Naive thymus-derived CD4-positive, alpha-beta T cell (primary cell): Measurements from ENCODE around the gene SLC25A41. TPM values are rescaled to one million over a fixed set of nuclear protein-coding genes. Genes with fewer than 3 reads are reported as not detected.
"Not testable (repeated sequence)": the region's sequence is repeated elsewhere in the genome, so short reads cannot be mapped to it uniquely, and the experiment has no call there.

Experiments used
- ATAC-seq: fragments of 150-1000 bp; cut with Tn5 transposase; 2 replicates; pipeline ENCODE4 v1.10.0; 2021; ENCODE audit warnings: mild to moderate bottlenecking, moderate library complexity
- CTCF ChIA-PET: fragments of 350-600 bp; sonication (Branson Sonifier 250); formaldehyde crosslinking; loops from one replicate; lab custom pipeline; 2021; ENCODE audit warnings: antibody characterized with exemption; lab: Charles Lee
- POLR2A ChIA-PET: fragments of 350-600 bp; sonication (Branson Sonifier 250); formaldehyde crosslinking; loops from one replicate; lab custom pipeline; 2021; ENCODE audit warnings: antibody characterized with exemption, inconsistent platforms; lab: Charles Lee
- DNase-seq, 9 donors: peaks; one replicate each; pipeline versions ENCODE4 v3.0.0 to v3.0.0-alpha.2; 2020 to 2022; ENCODE audit warnings: mixed read lengths in 1 of 9
- H3K27ac ChIP-seq: one replicate; pipeline ENCODE4 v1.7.0; 2013; ENCODE audit warnings: mild to moderate bottlenecking, low read depth, low read length, moderate library complexity
- H3K27me3 ChIP-seq, 2 donors: one replicate each; pipeline ENCODE4 v1.7.0; 2013; ENCODE audit warnings: low read length in 2 of 2, mild to moderate bottlenecking in 2 of 2, moderate library complexity in 2 of 2; ENCODE audit not compliant: control insufficient read depth in 2 of 2, insufficient read depth in 2 of 2
- H3K36me3 ChIP-seq, 3 experiments: 1 replicate in 2 of 3; 2 replicates in 1 of 3; pipeline ENCODE4 v1.7.0; 2013; ENCODE audit warnings: low read length in 3 of 3, mild to moderate bottlenecking in 3 of 3, moderate library complexity in 1 of 3; ENCODE audit not compliant: insufficient read depth in 3 of 3, control insufficient read depth in 2 of 3
- H3K4me1 ChIP-seq, 2 donors: one replicate each; pipeline ENCODE4 v1.7.0; 2013; ENCODE audit warnings: low read length in 2 of 2, mild to moderate bottlenecking in 2 of 2, moderate library complexity in 1 of 2; ENCODE audit not compliant: control insufficient read depth in 2 of 2, insufficient read depth in 2 of 2
- H3K4me3 ChIP-seq: 2 replicates; pipeline ENCODE4 v1.7.0; 2013; ENCODE audit warnings: mild to moderate bottlenecking, low read length
- H3K9me3 ChIP-seq, 3 experiments: 1 replicate in 2 of 3; 2 replicates in 1 of 3; pipeline ENCODE4 v1.7.0; 2013; ENCODE audit warnings: low read length in 3 of 3; ENCODE audit not compliant: control insufficient read depth in 2 of 3
- H3K27ac Mint-ChIP-seq, 9 donors: one replicate each; pipeline ENCODE4 v1.8.0; 2020 to 2022; ENCODE audit warnings: mixed read lengths in 9 of 9, mild to moderate bottlenecking in 8 of 9, moderate library complexity in 5 of 9, inconsistent platforms in 2 of 9
- H3K27me3 Mint-ChIP-seq, 5 donors: one replicate each; pipeline ENCODE4 v1.8.0; 2021 to 2022; ENCODE audit warnings: mixed read lengths in 5 of 5, mild to moderate bottlenecking in 1 of 5
- H3K36me3 Mint-ChIP-seq, 5 donors: one replicate each; pipeline ENCODE4 v1.8.0; 2020 to 2022; ENCODE audit warnings: mixed read lengths in 5 of 5, mild to moderate bottlenecking in 3 of 5, inconsistent platforms in 1 of 5
- H3K4me1 Mint-ChIP-seq, 7 donors: one replicate each; pipeline ENCODE4 v1.8.0; 2020 to 2022; ENCODE audit warnings: mixed read lengths in 7 of 7, mild to moderate bottlenecking in 3 of 7, inconsistent platforms in 1 of 7
- H3K4me3 Mint-ChIP-seq, 10 donors: one replicate each; pipeline ENCODE4 v1.8.0; 2020 to 2022; ENCODE audit warnings: mild to moderate bottlenecking in 10 of 10, mixed read lengths in 10 of 10, moderate library complexity in 6 of 10, inconsistent platforms in 2 of 10
- H3K9me3 Mint-ChIP-seq, 11 donors: one replicate each; pipeline ENCODE4 v1.8.0; 2020 to 2022; ENCODE audit warnings: mixed read lengths in 11 of 11, mild to moderate bottlenecking in 4 of 11, inconsistent platforms in 1 of 11, moderate library complexity in 1 of 11
- intact Hi-C, 2 donors: fragments of 100-400 bp; cut with micrococcal nuclease; formaldehyde crosslinking; loops; one replicate each; pipeline ENCODE4 v1.15.1; 2023
- polyA plus RNA-seq, 2 donors: library from polyadenylated mRNA; unstranded; fragments of 300-500 nt; fragmentation: Illumina TruSeq; gene quantifications; one replicate each; pipeline ENCODE4 v1.2.3, GENCODE V29; 2021
- total RNA-seq, 6 experiments: library from RNA in 5 of 6; stranded (reverse) in 5 of 6; gene quantifications; 1 replicate in 5 of 6; 2 replicates in 1 of 6; pipeline ENCODE4 v1.2.3 and lab custom pipeline; 2021 to 2026

The SLC25A41 gene
- total and polyA plus RNA-seq, 7 experiments from 2014 or later: 0.32 TPM; not detected in 6

DNA sequence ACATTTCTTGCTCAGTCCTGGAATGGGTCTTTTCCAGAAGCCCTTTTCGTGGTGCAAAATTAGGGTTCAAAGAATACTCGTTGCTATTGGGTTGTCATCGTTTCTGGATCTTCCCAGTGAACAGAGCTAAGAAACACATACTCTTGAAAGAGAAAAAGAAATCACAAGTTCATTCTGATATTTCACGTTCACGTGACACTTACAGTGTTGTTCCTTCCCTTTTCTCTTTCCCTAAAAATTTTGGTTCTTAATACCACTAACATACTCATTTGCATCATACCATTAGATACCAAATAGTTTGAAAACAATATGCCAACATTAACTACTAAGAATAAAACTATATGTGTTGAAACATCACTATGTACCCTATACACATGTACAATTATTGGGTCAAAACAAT lies 27.2 kb downstream of the SLC25A41 start:
- H3K27me3 Mint-ChIP-seq: no peaks in the 10 kb centered on the region
- H3K4me3 Mint-ChIP-seq: no peak overlapping the region
- Histone ChIP-seq H3K27me3 (no peaks in the 10 kb centered on the region), H3K4me3 (no peak overlapping the region), H3K27ac (no peak overlapping the region), H3K36me3 (no peaks in the 10 kb centered on the region), H3K4me1 (no peaks in the 10 kb centered on the region), H3K9me3 (no peaks in the 10 kb centered on the region)
- no peak overlapping the region for H3K27ac Mint-ChIP-seq
- peaks cover 0 to 1% (median 0%) of the 10 kb centered on the region in 11 donors for H3K9me3 Mint-ChIP-seq
- CTCF ChIA-PET: no interaction called here
- ATAC-seq: no peak
- no peaks in the 10 kb centered on the region for H3K36me3 Mint-ChIP-seq
- DNase-seq: no peak
- POLR2A ChIA-PET: interaction anchor here (0.6 kb wide), 1 partner anchor 76 kb away, joined by 3 read pairs; no protein-coding TSS in a partner anchor
- intact Hi-C loops: no loop called here
- H3K4me1 Mint-ChIP-seq: no peaks in the 10 kb centered on the region

DNA sequence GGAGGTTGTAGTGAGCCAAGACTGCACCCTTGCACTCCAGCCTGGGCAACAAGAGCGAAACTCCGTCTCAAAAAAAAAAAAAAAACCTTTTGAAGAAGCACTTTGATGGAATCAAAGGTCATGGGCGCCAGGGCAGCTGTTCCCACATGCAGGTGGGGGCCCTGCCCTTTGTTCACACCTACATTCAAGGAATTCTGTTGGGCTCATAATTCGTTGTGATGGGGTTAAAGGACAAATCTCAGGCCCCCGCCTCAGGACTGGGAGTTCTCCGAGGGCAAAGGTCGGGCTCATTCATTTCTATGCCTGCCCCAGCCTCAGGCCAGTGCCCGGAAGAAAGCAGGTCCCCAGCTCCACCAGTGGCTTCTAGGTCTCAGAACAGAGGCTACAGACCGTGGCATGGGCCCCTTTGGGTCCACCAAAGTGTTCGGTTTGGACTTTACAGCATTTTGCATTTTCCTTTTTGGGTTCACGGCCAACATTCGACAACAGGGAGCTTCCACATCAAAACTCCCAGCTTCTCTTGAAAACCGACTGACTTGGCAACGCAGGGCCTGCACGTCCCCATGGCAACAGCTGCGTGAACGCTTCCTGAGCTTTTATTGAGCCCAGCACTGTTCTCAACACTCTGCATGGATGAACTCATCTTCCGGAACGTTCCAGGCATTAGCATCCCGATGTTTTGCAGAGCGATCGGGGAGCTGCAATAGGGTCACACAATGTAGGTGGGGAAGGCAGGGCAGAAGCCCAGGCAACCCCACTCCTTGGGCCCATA lies 30.5 kb downstream of the SLC25A41 start:
- Mint-ChIP-seq H3K4me1 (no peaks in the 10 kb centered on the region), H3K4me3 (no peak overlapping the region), H3K27me3 (no peaks in the 10 kb centered on the region), H3K36me3 (no peaks in the 10 kb centered on the region), H3K27ac (no peak overlapping the region), H3K9me3 (peaks cover 0 to 1% (median 0%) of the 10 kb centered on the region in 11 donors)
- H3K36me3 ChIP-seq: no peaks in the 10 kb centered on the region
- H3K27me3 ChIP-seq: no peaks in the 10 kb centered on the region
- POLR2A ChIA-PET: no interaction called here
- no peaks in the 10 kb centered on the region for H3K4me1 ChIP-seq
- H3K9me3 ChIP-seq: no peaks in the 10 kb centered on the region
- no peak overlapping the region for H3K4me3 ChIP-seq
- H3K27ac ChIP-seq: no peak overlapping the region
- CTCF ChIA-PET: no interaction called here
- DNase-seq (no peak), ATAC-seq (no peak)
- intact Hi-C loops: no loop called here

DNA sequence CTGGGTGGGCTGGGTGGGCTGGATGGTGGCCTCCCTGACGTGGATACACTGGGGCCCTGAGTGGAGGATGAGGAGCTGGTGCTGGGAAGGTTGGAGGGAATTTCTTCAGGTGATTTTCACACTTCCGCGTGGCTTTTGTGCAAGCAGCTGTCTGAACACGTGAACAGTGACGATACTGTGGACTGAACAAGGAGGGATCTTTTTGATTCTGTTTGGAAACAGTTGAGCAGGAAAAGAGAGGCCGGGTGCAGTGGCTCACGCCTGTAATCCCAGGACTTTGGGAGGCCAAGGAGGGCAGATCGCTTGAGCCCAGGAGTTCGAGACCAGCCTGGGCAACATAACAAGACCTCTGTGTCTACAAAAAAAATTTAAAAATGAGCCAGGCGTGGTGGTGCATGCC lies 31.5 kb downstream of the SLC25A41 start:
- intact Hi-C loops: no loop called here
- ATAC-seq (no peak), DNase-seq (no peak)
- Mint-ChIP-seq H3K27me3 (no peaks in the 10 kb centered on the region), H3K4me3 (no peak overlapping the region), H3K27ac (peak overlapping the region in 1 of 9 donors; percentile 15), H3K4me1 (no peaks in the 10 kb centered on the region), H3K9me3 (peaks cover 0 to 1% (median 0%) of the 10 kb centered on the region in 11 donors), H3K36me3 (no peaks in the 10 kb centered on the region)
- no peak overlapping the region for H3K4me3 ChIP-seq
- H3K27me3 ChIP-seq: no peaks in the 10 kb centered on the region
- ChIA-PET POLR2A (no interaction called here), CTCF (no interaction called here)
- H3K36me3 ChIP-seq: no peaks in the 10 kb centered on the region
- no peak overlapping the region for H3K27ac ChIP-seq
- no peaks in the 10 kb centered on the region for H3K4me1 ChIP-seq
- H3K9me3 ChIP-seq: no peaks in the 10 kb centered on the region

DNA sequence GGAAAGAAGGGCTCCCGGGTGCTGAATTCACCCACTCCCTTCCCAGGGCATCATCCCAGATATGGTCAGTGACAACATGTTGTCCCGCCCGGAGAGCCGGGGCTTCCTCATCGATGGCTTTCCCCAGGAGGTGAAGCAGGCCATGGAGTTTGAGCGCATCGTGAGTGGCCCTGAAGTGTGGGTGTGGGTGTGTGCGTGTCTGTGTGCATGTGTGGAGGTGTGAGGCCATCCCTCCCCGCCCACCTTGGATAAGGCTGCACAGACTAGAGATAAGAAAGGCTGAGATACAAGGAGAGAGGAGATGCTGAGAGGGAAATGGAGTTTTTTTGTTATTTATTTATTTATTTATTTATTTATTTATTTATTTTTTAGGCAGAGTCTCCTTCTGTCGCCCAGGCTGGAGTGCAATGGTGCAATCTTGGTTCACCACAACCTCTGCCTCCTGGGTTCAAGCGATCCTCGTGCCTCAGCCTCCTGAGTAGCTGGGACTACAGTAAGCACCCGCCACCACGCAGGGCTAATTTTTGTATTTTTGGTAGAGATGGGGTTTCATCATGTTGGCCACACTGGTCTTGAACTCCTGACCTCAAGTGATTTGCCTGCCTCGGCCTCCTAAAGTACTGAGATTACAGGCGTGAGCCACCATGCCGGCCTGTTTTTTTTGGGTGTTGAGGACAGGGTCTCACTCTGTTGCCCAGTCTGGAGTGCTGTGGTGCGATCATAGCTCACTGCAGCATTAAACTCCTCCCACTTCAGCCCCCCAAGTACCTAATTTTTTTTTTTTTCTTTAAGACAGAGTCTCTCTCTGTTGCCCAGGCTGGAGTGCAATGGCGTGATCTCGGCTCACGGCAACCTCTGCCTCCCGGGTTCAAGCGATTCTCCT lies 33.3 kb downstream of the SLC25A41 start:
- H3K27ac Mint-ChIP-seq: peak overlapping the region in 1 of 9 donors; percentile 28

DNA sequence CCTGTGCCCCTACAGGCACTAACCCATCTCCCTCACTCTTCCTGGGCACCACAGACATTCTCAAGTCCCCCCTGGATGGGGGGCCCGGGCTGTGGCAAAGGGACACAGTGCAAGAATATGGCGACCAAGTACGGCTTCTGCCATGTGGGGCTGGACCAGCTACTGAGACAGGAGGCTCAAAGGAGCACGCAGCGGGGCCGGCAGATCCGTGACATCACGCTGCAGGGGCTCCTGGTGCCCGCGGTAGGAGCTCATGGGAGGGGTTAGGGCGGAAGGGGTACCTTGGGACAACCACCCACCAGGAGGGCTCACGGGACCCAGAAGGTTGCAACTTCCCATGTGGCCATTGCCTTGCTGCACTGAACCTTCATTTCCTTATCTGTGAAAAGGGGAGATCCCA lies 37.3 kb downstream of the SLC25A41 start:
- Mint-ChIP-seq H3K36me3 (peaks cover 0 to 4% (median 0%) of the 10 kb centered on the region in 5 donors), H3K4me1 (peaks cover 15 to 22% (median 21%) of the 10 kb centered on the region in 7 donors), H3K9me3 (no peaks in the 10 kb centered on the region), H3K27me3 (no peaks in the 10 kb centered on the region), H3K4me3 (no peak overlapping the region), H3K27ac (no peak overlapping the region)
- intact Hi-C loops: no loop called here
- Histone ChIP-seq H3K4me1 (peaks cover 8 to 12% of the 10 kb centered on the region in 2 donors), H3K27ac (no peak overlapping the region), H3K9me3 (no peaks in the 10 kb centered on the region), H3K36me3 (peaks cover 0 to 16% (median 0%) of the 10 kb centered on the region in 3 experiments), H3K27me3 (no peaks in the 10 kb centered on the region), H3K4me3 (no peak overlapping the region)
- ChIA-PET CTCF (no interaction called here), POLR2A (no interaction called here)
- ATAC-seq (no peak), DNase-seq (no peak)

More for the DNA sequence above, 33.3 kb downstream of the SLC25A41 start:
- H3K27me3 ChIP-seq, H3K9me3 ChIP-seq, ATAC-seq, POLR2A ChIA-PET, H3K36me3 ChIP-seq, H3K9me3 Mint-ChIP-seq, H3K27me3 Mint-ChIP-seq, H3K36me3 Mint-ChIP-seq, H3K4me3 ChIP-seq, H3K4me1 Mint-ChIP-seq, intact Hi-C loops, H3K4me3 Mint-ChIP-seq, CTCF ChIA-PET, H3K4me1 ChIP-seq, H3K27ac ChIP-seq, DNase-seq: not testable (repeated sequence)

DNA sequence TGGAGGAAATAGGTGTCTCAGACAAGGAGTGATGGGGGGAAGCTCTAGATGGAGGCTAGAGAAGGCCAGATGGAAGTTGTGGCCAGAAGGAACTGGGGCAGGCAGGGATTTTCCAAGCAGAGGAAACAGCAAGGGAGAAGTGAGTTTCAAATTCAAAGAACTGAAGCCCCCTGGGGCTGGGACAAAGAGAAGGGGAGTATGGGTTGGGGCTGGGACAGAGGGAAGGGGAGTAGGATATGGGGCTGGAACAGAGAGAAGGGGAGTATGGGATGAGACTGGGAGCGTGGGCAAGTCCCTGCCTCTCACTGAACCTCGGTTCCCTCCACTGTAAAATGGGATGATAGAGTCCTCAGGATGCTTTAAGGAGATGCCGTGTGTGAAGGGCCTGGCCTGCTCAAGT lies 38.7 kb downstream of the SLC25A41 start:
- no peak for ATAC-seq
- Histone ChIP-seq H3K9me3 (no peaks in the 10 kb centered on the region), H3K36me3 (peaks cover 0 to 21% (median 0%) of the 10 kb centered on the region in 3 experiments), H3K27ac (no peak overlapping the region), H3K27me3 (no peaks in the 10 kb centered on the region), H3K4me3 (no peak overlapping the region), H3K4me1 (peaks cover 8 to 12% of the 10 kb centered on the region in 2 donors)
- Mint-ChIP-seq H3K27me3 (no peaks in the 10 kb centered on the region), H3K4me1 (peaks cover 20 to 27% (median 25%) of the 10 kb centered on the region in 7 donors), H3K36me3 (peaks cover 0 to 9% (median 5%) of the 10 kb centered on the region in 5 donors), H3K9me3 (no peaks in the 10 kb centered on the region), H3K4me3 (peak overlapping the region; percentile 1 to 94 (median 82)), H3K27ac (peak overlapping the region in 8 of 9 donors; percentile 33 to 99 (median 92))
- ChIA-PET CTCF (no interaction called here), POLR2A (interaction anchor here (0.6 to 2.2 kb wide), 3 partner anchors 30 to 247 kb away, joined by 3 to 11 read pairs (median 4); partner anchors contain the start of genes CLPP and KHSRP)
- no peak for DNase-seq
- intact Hi-C loops: no loop called here
